AG04449 (cell line): ENCODE measurements around the gene EIF2S3.

Experiments
- CTCF ChIA-PET: fragments of 350-600 bp; formaldehyde crosslinking; extraction: SDS; loops from one replicate; lab custom pipeline; 2021; ENCODE audit warnings: antibody characterized with exemption; lab: Yijun Ruan, JAX
- POLR2A ChIA-PET: fragments of 400-600, 350-600 bp; formaldehyde crosslinking; extraction: SDS; loops from one replicate; lab custom pipeline; 2020; ENCODE audit warnings: antibody characterized with exemption, inconsistent platforms; lab: Yijun Ruan, JAX
- DNase-seq: peaks from one replicate; pipeline ENCODE4 v3.0.0-alpha.2; 2010; ENCODE audit warnings: low read depth, low spot score
- H3K4me3 ChIP-seq: 2 replicates; pipeline ENCODE4 v1.5.1; 2011; ENCODE audit warnings: low read depth, mild to moderate bottlenecking, control low read depth, low read length
- TF ChIP-seq, protein P1 (sequence below): IDR thresholded peaks from one replicate; pipeline ENCODE4 v1.5.1; 2011; ENCODE audit warnings: mild to moderate bottlenecking, moderate library complexity, low read length, control low read depth, inconsistent platforms; ENCODE audit not compliant: insufficient read depth; ENCODE audit errors: missing control alignments

The EIF2S3 gene

DNA sequence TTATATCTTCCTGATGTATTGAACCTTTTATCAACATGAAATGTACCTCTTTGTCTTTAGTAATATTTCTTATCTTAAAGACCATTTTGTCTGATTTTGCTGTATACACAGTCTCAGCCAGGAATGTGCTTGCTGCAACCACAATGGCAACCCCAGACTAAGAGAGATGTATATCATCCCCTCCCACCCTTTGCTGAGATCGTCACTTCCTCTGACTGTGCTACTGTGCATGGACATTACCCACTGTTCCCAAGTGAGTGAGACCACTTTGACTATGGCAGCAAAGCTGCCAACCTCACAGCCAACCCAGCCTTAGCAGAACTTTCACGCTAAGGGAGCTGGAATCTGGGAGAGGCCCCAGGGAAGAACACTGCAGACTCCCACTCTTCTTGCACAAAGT is 46.0 kb downstream of the EIF2S3 start:
- no peak overlapping the region for H3K4me3 ChIP-seq
- TF ChIP-seq, protein P1, sequence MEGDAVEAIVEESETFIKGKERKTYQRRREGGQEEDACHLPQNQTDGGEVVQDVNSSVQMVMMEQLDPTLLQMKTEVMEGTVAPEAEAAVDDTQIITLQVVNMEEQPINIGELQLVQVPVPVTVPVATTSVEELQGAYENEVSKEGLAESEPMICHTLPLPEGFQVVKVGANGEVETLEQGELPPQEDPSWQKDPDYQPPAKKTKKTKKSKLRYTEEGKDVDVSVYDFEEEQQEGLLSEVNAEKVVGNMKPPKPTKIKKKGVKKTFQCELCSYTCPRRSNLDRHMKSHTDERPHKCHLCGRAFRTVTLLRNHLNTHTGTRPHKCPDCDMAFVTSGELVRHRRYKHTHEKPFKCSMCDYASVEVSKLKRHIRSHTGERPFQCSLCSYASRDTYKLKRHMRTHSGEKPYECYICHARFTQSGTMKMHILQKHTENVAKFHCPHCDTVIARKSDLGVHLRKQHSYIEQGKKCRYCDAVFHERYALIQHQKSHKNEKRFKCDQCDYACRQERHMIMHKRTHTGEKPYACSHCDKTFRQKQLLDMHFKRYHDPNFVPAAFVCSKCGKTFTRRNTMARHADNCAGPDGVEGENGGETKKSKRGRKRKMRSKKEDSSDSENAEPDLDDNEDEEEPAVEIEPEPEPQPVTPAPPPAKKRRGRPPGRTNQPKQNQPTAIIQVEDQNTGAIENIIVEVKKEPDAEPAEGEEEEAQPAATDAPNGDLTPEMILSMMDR, result no peak
- DNase-seq, result no peak
- ChIA-PET CTCF (no interaction called here), POLR2A (no interaction called here)

DNA sequence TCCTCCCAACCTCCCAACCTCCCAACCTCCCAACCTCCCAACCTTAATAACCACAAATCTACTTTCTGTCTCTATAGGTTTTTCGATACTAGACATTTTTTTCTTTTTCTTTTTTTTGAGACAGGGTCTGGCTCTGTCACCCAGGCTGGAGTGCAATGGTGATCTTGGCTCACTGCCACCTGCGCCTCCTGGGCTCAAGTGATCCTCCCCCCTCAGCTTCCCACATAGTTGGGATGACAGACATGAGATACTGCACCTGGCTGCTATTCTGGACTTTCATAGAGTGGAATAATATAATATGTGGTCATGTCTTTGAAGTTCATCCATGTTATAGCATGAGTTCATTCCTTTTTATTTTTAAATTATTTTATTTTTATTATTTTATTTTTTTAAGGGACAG is 55.3 kb downstream of the EIF2S3 start:
- no peak for DNase-seq
- ChIA-PET POLR2A (no interaction called here), CTCF (no interaction called here)
- no peak overlapping the region for H3K4me3 ChIP-seq
- TF ChIP-seq, protein P1, result no peak

DNA sequence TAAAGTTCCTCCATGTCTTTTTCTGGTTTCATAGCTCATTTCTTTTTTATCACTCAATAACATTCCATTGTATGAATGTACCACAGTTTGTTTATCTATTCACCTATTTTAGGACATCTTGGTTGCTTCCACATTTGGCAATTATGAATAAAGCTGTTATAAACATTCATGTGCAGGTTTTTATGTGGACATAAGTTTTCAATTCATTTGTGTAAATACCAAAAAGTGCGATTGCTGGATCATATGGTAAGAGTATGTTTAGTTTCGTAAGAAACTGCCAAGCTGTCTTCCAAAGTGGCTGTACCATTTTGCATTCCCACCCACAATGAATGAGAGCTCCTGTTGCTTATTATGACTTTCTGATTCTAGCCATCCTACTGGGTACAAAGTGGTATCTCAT is 58.4 kb downstream of the EIF2S3 start:
- CTCF ChIA-PET, result no interaction called here
- DNase-seq, result no peak
- POLR2A ChIA-PET, result no interaction called here
- TF ChIP-seq, protein P1, result no peak
- H3K4me3 ChIP-seq, result no peak overlapping the region

DNA sequence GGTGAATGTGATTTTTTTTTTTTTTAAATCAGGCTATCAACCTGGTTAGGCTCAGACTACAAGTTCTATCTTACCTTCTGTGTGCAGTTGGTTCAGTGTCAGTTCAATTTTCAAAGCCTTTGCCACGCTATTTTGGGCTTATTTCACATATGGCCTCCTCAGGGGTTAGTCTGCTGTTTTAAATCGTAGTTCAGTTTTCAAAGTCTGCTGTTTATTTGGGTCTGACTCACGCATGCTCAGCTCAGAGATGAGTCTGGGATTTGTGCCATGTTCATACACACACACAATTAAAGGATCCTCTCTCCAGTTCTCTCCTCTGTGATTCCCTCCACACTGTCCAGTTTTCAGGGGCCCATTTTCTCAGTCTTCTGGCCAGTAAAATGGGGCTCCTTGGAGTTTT is 62.5 kb downstream of the EIF2S3 start:
- ChIA-PET POLR2A (no interaction called here), CTCF (no interaction called here)
- TF ChIP-seq, protein P1, result no peak
- DNase-seq, result no peak
- no peak overlapping the region for H3K4me3 ChIP-seq

DNA sequence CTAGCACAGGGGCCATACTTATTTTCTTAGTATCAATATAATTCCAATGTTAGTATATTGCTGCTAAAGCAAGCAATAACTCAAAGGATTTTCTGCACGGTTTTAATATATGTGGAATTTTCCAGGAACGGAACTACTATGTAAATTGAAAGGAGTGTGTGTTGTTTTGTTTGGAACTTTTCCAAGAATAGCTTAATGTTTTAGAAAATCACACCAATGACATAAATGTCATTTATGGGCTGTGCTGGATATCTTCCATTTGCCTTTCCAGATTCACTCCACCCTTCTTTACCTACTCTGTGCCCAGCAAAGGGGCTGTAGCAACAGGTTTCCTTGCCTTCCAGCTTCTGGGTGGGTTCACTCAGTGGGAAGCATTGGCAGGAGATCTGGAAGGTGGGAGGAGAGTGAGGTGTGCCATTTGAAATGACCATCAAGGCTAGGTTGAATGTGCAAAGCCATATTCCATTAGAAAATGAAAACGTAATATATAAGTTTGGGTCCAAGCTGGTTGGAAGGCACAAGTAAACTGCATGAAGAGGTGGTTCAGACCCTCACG is 69.6 kb downstream of the EIF2S3 start:
- H3K4me3 ChIP-seq, result no peak overlapping the region
- TF ChIP-seq, protein P1, result no peak
- POLR2A ChIA-PET, result no interaction called here
- DNase-seq, result no peak
- CTCF ChIA-PET, result no interaction called here

DNA sequence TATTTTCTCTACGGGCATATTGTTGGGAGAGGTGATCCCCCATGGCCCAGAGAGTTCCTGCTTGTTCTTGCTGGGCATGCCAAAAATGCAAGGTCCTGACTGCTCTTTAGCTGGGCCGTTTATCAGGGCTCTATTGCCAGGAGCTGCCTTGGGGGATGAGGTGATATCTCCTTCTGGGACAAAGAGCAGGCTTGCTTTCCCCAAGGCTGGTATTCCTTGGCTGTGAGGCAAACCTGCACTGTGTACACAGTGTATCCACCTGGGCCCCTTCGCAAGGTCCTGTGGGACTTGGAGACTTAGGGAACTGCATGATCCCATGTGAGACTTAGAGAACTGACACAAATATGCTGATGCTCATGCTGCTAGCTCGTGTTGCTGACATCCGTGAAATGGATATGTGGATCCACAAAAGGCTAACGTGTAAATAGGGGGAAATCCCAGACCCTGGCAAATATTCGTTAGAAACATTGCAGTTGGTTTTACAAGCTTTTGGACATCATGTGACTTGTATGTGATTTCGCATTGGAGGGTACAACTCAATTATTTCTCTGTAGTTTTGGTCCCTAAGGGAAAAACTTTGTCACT is 70.4 kb downstream of the EIF2S3 start:
- TF ChIP-seq, protein P1, result no peak
- ChIA-PET CTCF (no interaction called here), POLR2A (no interaction called here)
- no peak overlapping the region for H3K4me3 ChIP-seq
- DNase-seq, result no peak
